ENCODE results near the gene GDPD4.

The GDPD4 gene

GRCh38 chr11:77299528-77299993, 1.9 kb downstream of the GDPD4 start:
- no peak for DNase-seq

- DNase-seq, result no peak
Observed at GRCh38 chr11:77294040-77294439, 7.4 kb downstream of the GDPD4 start.

GRCh38 chr11:77289737-77290136, 11.7 kb downstream of the GDPD4 start:
- no peak for DNase-seq

- DNase-seq, result no peak
Observed at GRCh38 chr11:77287615-77288273, 13.7 kb downstream of the GDPD4 start.

GRCh38 chr11:77287136-77287535, 14.3 kb downstream of the GDPD4 start:
- no peak for DNase-seq

GRCh38 chr11:77284476-77285468, 16.7 kb downstream of the GDPD4 start:
- DNase-seq, result no peak

- DNase-seq, result no peak
Observed at GRCh38 chr11:77283101-77283500, 18.4 kb downstream of the GDPD4 start.

- no peak for DNase-seq
Observed at GRCh38 chr11:77278595-77279506, 22.6 kb downstream of the GDPD4 start.

- DNase-seq, result no peak
Observed at GRCh38 chr11:77276271-77276670, 25.2 kb downstream of the GDPD4 start.

- DNase-seq, result no peak
Observed at GRCh38 chr11:77270921-77271320, 30.6 kb downstream of the GDPD4 start.

GRCh38 chr11:77269484-77270123, 31.9 kb downstream of the GDPD4 start:
- no peak for DNase-seq

GRCh38 chr11:77267962-77268361, 33.5 kb downstream of the GDPD4 start:
- no peak for DNase-seq

GRCh38 chr11:77266766-77267165, 34.7 kb downstream of the GDPD4 start:
- no peak for DNase-seq

- DNase-seq, result no peak
Observed at GRCh38 chr11:77262803-77263202, 38.7 kb downstream of the GDPD4 start.

GRCh38 chr11:77259641-77260040, 41.8 kb downstream of the GDPD4 start:
- no peak for DNase-seq

- DNase-seq, result no peak
Observed at GRCh38 chr11:77253690-77254089, 47.8 kb downstream of the GDPD4 start.

- DNase-seq, result no peak
Observed at GRCh38 chr11:77252555-77253270, 48.8 kb downstream of the GDPD4 start.

GRCh38 chr11:77250881-77251640, 50.4 kb downstream of the GDPD4 start:
- no peak for DNase-seq

- no peak for DNase-seq
Observed at GRCh38 chr11:77249427-77249826, 52.1 kb downstream of the GDPD4 start.

- no peak for DNase-seq
Observed at GRCh38 chr11:77244277-77245027, 57.0 kb downstream of the GDPD4 start.
